Measurements from ENCODE around the gene PNMA8B.

DNA sequence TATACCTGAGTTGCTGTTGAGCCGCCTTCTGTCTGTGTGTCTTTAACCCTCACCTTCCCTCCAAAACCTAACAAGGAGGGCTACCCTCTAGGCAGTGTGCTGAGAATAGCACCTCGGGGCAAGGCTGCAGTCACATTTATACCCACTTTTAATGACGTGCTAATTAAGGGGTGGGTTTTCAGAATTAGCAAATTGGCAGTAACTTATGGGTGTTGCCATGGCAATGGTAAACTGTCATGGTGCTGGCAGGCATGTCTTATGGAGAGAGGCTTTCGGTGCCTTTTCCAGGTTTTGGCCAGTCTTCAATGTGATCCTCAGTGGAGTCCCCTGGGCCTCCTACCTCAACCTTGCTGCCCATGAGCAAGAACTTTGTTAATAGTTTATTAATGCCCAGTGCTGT lies 23.1 kb downstream of the PNMA8B start:
- TF ChIP-seq, protein P1, sequence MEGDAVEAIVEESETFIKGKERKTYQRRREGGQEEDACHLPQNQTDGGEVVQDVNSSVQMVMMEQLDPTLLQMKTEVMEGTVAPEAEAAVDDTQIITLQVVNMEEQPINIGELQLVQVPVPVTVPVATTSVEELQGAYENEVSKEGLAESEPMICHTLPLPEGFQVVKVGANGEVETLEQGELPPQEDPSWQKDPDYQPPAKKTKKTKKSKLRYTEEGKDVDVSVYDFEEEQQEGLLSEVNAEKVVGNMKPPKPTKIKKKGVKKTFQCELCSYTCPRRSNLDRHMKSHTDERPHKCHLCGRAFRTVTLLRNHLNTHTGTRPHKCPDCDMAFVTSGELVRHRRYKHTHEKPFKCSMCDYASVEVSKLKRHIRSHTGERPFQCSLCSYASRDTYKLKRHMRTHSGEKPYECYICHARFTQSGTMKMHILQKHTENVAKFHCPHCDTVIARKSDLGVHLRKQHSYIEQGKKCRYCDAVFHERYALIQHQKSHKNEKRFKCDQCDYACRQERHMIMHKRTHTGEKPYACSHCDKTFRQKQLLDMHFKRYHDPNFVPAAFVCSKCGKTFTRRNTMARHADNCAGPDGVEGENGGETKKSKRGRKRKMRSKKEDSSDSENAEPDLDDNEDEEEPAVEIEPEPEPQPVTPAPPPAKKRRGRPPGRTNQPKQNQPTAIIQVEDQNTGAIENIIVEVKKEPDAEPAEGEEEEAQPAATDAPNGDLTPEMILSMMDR (IDR thresholded peaks at IDR 0.05): no peak
- TF ChIP-seq POLR2A (IDR thresholded peaks at IDR 0.05) (no peak), POLR2AphosphoS5 (IDR thresholded peaks at IDR 0.05) (no peak), EP300 (IDR thresholded peaks at IDR 0.05) (no peak)
